Motor neuron (in vitro differentiated cells): ENCODE results near the gene VIPR2. TPM values are rescaled to one million over a fixed set of nuclear protein-coding genes. Genes with fewer than 3 reads are reported as not detected.
A peak's percentile ranks its signal among the peaks of the same experiment; 100 is the strongest.

Source experiments
- ATAC-seq, 8 experiments: fragments of 200-7000 bp; cut with Tn5 transposase; replicated peaks in 6 of 8; 2 replicates each; pipeline ENCODE4 v1.8.0; 2021; ENCODE audit warnings: mild to moderate bottlenecking in 8 of 8, moderate library complexity in 8 of 8
- H3K27ac ChIP-seq, 2 donors: fragments of 250-450 bp; sonication (Bioruptor Pico); 2 replicates each; pipeline ENCODE4 v1.9.0; 2021; ENCODE audit warnings: antibody characterized with exemption in 2 of 2, mild to moderate bottlenecking in 2 of 2, moderate library complexity in 1 of 2
- H3K4me1 ChIP-seq, 2 donors: fragments of 250-450 bp; sonication (Bioruptor Pico); replicated peaks in 1 of 2; 2 replicates each; pipeline ENCODE4 v1.6.1; 2021; ENCODE audit warnings: antibody characterized with exemption in 2 of 2, mild to moderate bottlenecking in 2 of 2, moderate library complexity in 1 of 2
- H3K4me3 ChIP-seq, 5 donors: fragments of 250-450 bp; sonication (Bioruptor Pico); 2 replicates each; pipeline ENCODE4 v1.9.0; 2021; ENCODE audit warnings: antibody characterized with exemption in 5 of 5, mild to moderate bottlenecking in 5 of 5, moderate library complexity in 4 of 5
- WGBS, 10 experiments: fragments of 450-650 bp; shearing (Covaris generic); methylation state at CpG; one replicate each; pipeline ENCODE4 v1.0.0; 2022; 5-methylcytosine and 5-hydroxymethylcytosine counted together
- in situ Hi-C, 9 experiments: fragments of 400-800 bp; cut with MboI; loops; one replicate each; pipeline ENCODE4 v1.15.0; 2021; ENCODE audit warnings: low sequenced_read_pairs in 9 of 9, low pct_unique_long_range_greater_than_20kb in 2 of 9; ENCODE audit not compliant: unreplicated experiment in 9 of 9
- total RNA-seq, 8 experiments: library from RNA; unstranded; fragments of 300-600 nt; gene quantifications; 2 replicates each; pipeline versions ENCODE4 v1.2.3 to v1.2.4, GENCODE V29; 2022

VIPR2 gene
- total RNA-seq, 8 experiments from 2014 or later, result 0.05 to 2.0 (median 0.73) TPM; not detected in 1

DNA sequence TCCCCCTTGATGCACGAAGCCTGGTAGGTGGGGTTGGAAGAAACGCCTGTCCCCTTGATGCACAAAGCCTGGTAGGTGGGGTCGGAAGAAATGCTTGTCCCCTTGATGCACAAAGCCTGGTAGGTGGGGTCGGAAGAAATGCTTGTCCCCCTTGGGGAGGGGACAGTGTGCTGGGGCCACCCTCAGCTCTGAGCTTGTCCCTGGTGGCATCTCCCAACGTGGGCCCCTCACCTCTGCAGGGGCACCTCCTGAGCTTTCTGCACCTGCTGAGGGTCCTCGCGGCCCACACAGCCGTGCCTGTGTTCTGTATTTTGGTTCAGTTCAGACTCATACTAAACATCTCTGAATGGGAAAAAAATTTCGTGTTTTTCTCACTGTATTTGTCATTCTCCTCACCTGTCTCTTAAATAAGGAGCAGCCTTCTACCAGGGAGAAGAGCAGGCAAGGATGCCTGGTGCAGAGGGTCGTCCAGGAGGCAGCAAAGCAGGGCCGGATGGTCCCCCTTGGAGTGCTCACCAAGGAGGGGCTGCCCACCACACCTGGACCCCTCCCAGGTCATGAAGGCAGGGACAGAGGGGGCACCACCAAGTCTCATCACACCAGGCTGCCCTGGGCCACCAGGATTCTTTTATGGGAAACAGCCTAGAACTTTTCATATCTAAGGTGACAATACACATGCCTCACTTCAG lies 24.7 kb downstream of the VIPR2 start:
- in situ Hi-C loops, result no loop called here
- WGBS, 10 experiments, result 0 to 92% (median 54%) methylated on average over 1 to 4 of the region's 11 CpGs; no CpG with 5 or more reads in 5 of the 10 experiments

DNA sequence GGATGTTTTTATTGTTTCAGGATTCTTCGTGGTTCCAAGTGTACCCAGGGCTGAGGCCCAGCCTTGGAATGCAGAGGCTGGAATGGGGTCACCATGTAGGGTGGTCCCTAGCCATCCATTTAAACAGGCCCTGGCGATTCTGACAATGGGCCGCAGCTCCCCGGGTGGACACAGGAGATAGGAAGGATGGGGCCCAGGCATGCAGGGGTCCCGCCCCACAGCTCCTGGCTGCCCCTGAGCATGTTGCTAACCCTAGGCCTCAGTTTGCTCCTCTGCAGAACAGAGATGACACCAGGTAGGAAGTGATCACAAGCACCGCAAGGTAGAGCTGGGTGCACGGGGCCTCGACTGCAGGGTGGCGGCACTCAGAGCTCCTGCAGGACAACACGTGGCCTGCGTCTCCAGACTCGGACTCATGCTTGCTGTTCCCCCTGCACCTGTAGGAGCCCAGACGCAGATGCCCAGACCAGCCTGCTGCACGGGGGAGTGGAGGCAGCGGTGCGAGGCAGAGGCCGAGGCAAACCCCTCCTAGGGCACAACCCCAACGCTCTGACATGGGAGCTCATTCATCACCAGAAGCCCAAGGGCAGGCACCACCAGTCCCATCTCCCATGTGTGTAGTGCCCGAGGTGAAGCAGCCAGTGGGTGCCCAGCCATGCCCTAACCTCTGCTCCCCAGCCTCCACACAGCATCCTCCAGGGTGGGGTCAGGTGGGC lies 25.5 kb downstream of the VIPR2 start:
- Histone ChIP-seq H3K27ac (no peak overlapping the region), H3K4me3 (no peak overlapping the region), H3K4me1 (no peaks in the 10 kb centered on the region)
- no peak for ATAC-seq
- 23 to 90% (median 60%) methylated on average over 1 to 7 of the region's 19 CpGs; no CpG with 5 or more reads in 4 of the 10 experiments for WGBS, 10 experiments
- in situ Hi-C loops, result no loop called here

More for the DNA sequence above, 24.7 kb downstream of the VIPR2 start:
- Histone ChIP-seq H3K4me3 (no peak overlapping the region), H3K4me1 (no peaks in the 10 kb centered on the region), H3K27ac (no peak overlapping the region)
- no peak for ATAC-seq

DNA sequence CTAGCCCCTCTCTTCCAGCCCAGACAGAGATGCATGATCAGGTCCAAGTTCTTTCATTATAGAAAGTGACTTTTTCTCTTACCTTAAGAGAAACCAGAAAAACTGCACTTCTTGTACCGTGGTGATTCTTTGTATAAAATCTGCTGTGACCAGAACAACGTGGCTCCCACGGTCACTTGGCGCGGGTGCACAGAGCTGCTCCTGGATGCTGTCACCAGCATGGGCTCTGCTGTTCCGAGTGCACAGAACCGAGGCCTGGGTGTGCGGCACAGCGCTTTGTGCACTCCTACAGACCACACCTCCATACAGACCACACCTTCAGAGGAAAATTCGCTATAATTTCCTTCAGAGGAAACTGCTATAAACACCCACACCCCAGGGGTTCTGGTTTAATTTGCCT lies 26.0 kb downstream of the VIPR2 start:
- 7 to 100% (median 84%) methylated on average over 1 to 8 of the region's 10 CpGs; no CpG with 5 or more reads in 5 of the 10 experiments for WGBS, 10 experiments
- Histone ChIP-seq H3K27ac (no peak overlapping the region), H3K4me1 (no peaks in the 10 kb centered on the region), H3K4me3 (no peak overlapping the region)
- no peak for ATAC-seq
- in situ Hi-C loops, result no loop called here

DNA sequence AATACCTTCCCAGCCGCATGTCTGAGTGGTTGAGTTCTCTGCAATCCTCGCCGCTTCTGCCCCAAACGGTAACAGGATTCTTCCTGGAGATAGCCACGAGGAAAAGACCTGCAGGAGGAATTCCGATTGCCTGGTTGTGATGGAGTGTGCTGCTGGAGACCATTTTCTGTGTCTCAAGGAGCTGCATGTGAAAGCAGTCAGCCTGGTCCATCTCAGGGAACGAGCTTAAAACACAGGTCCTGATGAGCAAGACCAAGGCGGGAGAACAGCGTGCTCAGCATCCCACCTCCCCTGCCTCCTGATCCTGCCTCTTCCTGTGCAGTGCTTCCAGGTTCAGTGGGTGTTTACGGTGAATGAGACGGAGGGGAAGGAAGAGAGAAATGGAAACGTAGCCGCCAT lies 26.5 kb downstream of the VIPR2 start:
- WGBS, 10 experiments, result 60 to 100% (median 82%) methylated on average over 1 to 8 of the region's 13 CpGs; no CpG with 5 or more reads in 5 of the 10 experiments
- Histone ChIP-seq H3K4me1 (peaks cover 0 to 2% of the 10 kb centered on the region in 2 donors), H3K27ac (no peak overlapping the region), H3K4me3 (no peak overlapping the region)
- no peak for ATAC-seq
- in situ Hi-C loops, result no loop called here

DNA sequence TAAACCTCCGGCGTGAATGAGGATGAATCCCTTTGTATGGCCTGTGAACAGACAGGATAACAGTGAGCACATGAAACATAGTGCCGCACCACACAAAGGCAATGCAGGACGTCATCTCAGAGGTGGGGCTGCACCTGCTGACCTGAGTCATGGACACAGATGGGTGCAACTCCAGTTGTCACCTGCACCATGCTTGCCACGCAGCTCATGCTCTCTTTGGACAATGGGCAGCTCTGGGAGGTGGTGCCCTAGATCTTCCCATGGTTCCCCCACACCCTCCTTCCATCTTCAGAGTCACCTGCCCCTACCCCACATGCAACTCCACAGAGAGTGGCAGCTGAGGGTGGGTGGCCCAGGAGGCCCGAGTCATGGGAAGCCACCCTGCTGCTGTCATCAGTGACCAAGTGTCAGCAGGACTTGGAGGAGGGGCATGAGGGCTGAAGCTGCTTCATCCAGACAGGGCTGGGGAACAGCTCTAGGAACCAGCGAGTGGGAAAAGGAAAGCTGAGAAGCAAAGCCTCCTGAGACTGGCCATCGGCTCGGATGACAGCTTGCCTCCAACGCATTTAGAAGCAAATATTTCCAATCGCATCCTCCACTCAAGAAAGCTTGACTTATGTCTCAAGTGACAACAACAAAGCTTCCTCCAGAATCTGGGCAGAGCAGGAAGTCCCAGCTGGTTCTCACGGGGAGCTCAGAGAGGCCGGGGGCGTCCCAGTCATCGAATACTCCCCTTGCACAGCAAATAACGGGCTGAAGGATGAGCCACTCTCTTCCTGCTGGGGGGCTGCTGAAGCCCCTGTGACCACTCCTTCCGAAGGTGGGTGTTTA lies 27.1 kb downstream of the VIPR2 start:
- ATAC-seq, result peak in 3 of 8 experiments; percentile 52 to 73 (median 72)
- Histone ChIP-seq H3K27ac (no peak overlapping the region), H3K4me1 (peaks cover 0 to 2% of the 10 kb centered on the region in 2 donors), H3K4me3 (no peak overlapping the region)
- WGBS, 10 experiments, result 4 to 100% (median 61%) methylated on average over 1 to 5 of the region's 17 CpGs; no CpG with 5 or more reads in 4 of the 10 experiments
- in situ Hi-C loops, result no loop called here

DNA sequence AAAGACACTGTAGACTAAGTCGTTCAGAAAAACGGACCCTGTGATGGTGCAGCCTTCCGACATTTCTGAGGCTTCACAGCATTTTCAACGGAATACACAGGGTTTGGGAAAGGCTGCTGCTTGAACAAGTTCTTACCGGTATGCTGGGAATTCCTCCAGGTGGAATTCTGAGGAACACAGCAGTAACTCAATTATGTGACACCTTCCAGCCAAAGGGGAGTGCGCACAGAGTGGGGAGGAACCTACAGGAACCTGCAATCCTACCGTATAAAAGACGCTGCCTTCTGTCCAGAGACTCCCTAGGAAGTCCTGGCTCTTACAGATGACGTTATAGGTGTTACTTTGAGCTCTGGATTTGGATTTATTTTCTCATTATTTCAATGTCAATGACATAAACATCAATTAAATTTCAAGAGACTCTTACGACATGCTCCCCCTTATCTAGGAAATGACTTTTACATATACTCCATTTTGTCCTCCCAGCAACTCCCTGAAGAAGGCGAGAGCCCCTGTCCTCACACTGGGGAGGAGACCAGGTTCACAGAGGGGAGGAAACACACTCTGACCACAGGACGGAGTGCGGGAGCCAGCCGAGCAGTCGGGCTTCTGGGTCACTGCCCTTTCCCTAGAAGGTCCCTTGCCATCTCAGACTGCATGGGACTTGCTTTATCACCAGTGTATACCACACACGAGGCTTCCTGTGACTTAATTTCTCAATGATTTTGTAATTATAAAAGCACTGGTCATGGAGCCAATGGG lies 27.9 kb downstream of the VIPR2 start:
- Histone ChIP-seq H3K27ac (no peak overlapping the region), H3K4me1 (peaks cover 0 to 2% of the 10 kb centered on the region in 2 donors), H3K4me3 (no peak overlapping the region)
- no peak for ATAC-seq
- 14 to 94% (median 78%) methylated on average over 2 to 10 of the region's 16 CpGs for WGBS, 10 experiments
- in situ Hi-C loops, result no loop called here

DNA sequence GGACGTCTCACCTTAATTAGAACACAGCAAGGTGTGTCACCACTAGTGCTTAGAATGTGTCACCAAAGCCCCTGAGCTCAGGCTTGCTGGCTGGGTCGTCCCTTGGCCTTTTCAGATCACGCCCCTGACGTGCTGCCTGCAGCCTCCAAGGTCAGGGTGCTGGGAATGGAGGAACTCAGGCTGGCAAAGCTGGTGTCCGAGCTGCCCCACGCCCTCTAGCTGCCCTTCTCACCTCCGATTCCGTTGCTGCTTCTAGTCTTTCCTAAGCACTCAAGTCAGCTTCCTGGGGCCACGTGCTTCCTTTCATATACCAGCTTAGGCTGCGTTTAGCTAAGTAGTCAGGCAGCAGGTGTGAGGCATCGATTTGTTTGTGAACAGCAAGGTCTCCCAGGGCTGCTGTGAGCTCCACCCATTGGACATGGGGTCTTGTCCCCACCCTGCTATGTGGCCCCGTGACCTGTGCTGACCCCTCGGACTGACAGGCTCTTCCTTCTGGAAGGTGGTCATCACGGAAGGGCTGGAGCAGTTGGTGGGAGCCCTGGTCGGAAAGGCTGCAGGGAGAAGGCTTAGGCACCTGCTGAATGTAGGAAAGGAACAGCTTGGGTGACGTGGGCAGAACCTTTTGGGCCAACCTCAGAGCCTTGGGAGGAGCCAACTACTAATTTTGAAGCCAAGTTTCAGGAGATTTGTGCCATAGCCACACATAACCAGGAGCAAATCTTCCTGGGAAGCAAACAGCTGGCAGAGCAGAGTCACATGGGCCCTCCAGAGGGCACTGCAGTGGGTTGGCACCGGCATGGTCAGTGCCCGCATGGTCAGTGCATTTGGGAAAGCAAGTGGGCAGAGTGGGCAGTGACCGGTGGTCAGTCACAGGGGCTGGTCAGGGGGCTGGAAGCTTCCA lies 28.8 kb downstream of the VIPR2 start:
- no peak overlapping the region for H3K4me3 ChIP-seq
- peak in 1 of 8 experiments; percentile 13 for ATAC-seq
- WGBS, 10 experiments, result 0 to 93% (median 71%) methylated on average over 1 to 8 of the region's 19 CpGs; no CpG with 5 or more reads in 1 of the 10 experiments
- in situ Hi-C loops, result no loop called here
- H3K27ac ChIP-seq, result no peak overlapping the region
- H3K4me1 ChIP-seq, result peaks cover 0 to 2% of the 10 kb centered on the region in 2 donors

DNA sequence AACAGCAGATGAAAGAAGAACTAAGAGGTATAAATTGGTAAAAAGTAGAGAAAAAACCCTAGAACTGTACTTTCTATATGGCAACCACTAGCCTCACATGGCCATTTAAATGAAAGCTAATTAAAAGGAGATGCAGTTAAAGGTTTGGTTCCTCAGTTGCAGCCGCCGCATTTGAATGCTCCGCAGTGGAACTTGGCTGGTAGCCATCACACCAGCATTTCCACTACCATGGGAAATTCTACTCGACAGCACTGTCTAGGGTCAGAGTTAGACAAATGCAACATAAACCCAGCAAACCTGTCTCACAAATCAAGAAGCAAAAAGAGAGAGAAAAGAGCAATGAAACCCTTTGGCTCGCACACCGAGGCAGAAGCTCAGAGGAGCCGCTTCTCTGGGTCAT lies 29.7 kb downstream of the VIPR2 start:
- H3K4me1 ChIP-seq, result peaks cover 0 to 2% of the 10 kb centered on the region in 2 donors
- in situ Hi-C loops, result no loop called here
- H3K4me3 ChIP-seq, result no peak overlapping the region
- 0 to 100% (median 66%) methylated on average over 1 to 7 of the region's 7 CpGs; no CpG with 5 or more reads in 2 of the 10 experiments for WGBS, 10 experiments
- ATAC-seq, result peak in 1 of 8 experiments; percentile 19
- H3K27ac ChIP-seq, result no peak overlapping the region

DNA sequence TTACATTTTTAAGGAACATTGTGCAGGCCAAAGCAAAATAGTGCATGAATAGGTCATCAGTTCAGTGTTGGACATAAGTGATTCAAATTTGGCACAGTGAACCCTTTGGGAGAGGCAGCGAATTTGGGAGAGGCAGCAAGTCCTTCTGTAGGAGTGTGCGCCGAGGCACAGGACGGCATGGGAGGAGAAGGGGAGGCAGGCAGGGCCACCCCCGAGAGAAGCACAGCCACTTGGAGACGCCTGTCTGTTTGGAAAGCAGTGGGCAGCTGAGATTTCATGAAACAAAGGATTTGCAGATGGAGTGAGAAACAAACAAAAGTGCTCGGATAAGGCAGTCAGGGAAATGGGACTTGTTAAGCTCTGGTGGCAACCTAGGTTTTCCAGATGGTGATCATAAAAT lies 30.6 kb downstream of the VIPR2 start:
- WGBS, 10 experiments, result 0 to 76% (median 47%) methylated on average over 1 to 7 of the region's 7 CpGs; no CpG with 5 or more reads in 1 of the 10 experiments
- no peak overlapping the region for H3K27ac ChIP-seq
- peaks cover 0 to 2% of the 10 kb centered on the region in 2 donors for H3K4me1 ChIP-seq
- in situ Hi-C loops, result no loop called here
- no peak overlapping the region for H3K4me3 ChIP-seq
- ATAC-seq, result no peak

DNA sequence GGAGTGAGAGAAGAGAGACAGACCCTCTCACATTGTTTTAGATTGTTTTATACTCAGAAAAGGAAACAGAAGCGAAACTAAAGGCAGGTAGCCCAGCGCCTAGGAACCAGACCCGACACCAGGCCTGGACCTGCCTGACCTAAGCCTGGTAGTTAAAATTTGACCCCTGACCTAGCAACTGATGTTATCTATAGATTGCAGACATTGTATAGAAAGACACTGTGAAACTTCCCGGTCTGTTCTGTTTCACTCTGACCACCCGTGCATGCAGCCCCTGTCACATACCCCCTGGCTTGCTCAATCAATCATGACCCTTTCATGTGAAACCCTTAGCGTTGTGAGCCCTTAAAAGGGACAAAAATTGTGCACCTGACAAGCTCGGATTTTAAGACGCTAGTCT lies 31.6 kb downstream of the VIPR2 start:
- Histone ChIP-seq H3K4me1 (peaks cover 0 to 2% of the 10 kb centered on the region in 2 donors), H3K4me3 (no peak overlapping the region), H3K27ac (no peak overlapping the region)
- 0 to 48% (median 36%) methylated on average over 1 to 7 of the region's 8 CpGs; no CpG with 5 or more reads in 4 of the 10 experiments for WGBS, 10 experiments
- no peak for ATAC-seq
- in situ Hi-C loops, result no loop called here

DNA sequence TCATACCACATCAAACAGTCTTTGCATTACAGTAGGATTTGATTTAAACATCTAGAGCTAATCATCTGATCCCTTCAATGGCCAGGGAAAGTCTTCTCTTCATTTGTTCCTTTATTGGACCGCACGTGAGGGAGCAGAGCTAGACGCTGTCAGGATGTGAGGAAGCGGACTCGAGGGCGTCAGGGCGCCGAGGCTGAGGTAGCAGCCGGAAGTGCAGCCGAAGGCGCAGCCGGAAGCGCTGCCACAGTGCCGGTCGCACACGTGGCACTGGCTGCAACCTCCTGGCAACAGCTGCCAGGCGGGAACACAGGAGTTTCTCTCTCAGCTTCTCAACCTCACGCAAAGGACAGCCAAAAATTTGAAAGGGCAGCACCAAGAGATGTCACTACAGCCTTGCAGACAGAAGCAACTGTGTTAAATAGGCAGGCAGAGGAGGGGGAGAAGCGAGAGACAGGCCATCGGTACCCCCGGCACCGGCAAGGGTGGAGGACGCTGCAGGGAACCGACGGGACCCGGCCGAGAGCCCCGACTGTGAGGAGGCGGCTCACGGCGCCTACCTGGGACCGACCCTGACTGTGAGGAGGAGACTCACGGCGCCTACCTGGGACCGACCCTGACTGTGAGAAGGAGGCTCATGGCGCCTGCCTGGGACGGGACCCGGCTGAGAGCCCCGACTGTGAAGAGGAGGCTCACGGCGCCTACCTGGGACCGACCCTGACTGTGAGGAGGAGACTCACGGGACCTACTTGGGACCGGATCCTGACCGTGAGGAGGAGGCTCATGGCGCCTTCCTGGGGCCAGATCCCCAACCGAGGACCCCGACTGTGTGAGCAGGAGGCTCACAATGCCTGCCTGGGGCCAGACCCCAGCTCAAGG lies 32.3 kb downstream of the VIPR2 start:
- Histone ChIP-seq H3K27ac (no peak overlapping the region), H3K4me1 (peaks cover 0 to 8% of the 10 kb centered on the region in 2 donors), H3K4me3 (no peak overlapping the region)
- 29 to 100% (median 85%) methylated on average over 5 to 16 of the region's 48 CpGs; no CpG with 5 or more reads in 2 of the 10 experiments for WGBS, 10 experiments
- in situ Hi-C loops, result no loop called here
- ATAC-seq, result no peak
